Cardiac fibroblast (primary cell): Measurements from ENCODE around the gene NOP14.
"Not testable (repeated sequence)": the region's sequence is repeated elsewhere in the genome, so short reads cannot be mapped to it uniquely, and the experiment has no call there.

Experiments
- DNase-seq, 2 donors: peaks; one replicate each; pipeline versions ENCODE4 v3.0.0 to v3.0.0-alpha.2; 2010; ENCODE audit warnings: low read depth in 2 of 2
- H3K4me3 ChIP-seq, 2 donors: replicated peaks in 1 of 2; 1 replicate in 1 of 2; 2 replicates in 1 of 2; pipeline ENCODE4 v1.5.1; 2011; ENCODE audit warnings: low read depth in 2 of 2, low read length in 2 of 2, mild to moderate bottlenecking in 2 of 2, moderate library complexity in 1 of 2
- CTCF ChIP-seq: IDR thresholded peaks from one replicate; pipeline ENCODE4 v1.5.1; 2011; ENCODE audit warnings: low read depth, mild to moderate bottlenecking, low read length, inconsistent platforms

Gene NOP14

DNA sequence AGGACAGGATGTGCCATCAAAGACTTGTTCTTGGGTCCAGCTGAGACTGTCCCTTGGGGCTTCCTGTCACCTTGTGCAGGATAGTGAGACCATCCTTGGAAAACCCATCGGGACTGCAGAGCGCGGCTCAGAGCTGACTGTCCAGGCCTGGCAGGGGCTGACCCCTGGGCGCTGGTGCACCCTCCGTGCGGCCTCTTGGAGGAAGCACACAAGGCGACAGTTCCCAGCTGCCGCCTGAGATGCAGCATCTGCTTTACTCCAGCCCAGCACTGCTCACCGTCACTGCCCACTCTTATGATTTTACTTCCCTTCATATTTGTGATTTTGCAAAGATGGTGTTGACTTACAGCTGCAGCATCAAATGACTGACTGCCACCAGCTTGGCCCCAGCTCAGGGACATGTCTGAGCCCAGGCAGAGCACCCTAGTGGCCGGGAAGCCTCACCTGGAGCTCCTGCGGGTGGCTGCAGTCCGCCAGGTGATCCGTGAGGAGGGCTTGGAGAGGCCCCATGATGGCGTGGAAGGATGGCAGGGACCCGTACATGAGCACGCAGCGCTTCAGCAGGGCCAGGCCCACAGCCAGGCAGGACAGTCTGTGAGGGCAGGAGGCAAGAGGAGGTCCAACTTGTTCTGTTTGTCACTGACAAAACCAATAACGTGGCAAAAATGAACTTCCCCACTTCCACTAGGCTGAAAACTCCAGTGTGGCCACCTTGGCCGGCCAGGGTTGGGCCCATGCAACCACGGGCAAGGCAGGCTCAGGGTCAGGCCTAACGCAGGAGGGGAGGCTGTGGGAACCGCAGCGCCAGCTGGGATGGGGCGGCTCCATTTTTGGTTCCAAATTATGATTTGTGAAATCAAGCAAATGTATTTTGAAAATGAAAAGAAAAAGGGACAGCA, 21.8 kb downstream of the NOP14 start:
- DNase-seq, result no peak
- H3K4me3 ChIP-seq, result no peak overlapping the region
- no peak for TF ChIP-seq CTCF

DNA sequence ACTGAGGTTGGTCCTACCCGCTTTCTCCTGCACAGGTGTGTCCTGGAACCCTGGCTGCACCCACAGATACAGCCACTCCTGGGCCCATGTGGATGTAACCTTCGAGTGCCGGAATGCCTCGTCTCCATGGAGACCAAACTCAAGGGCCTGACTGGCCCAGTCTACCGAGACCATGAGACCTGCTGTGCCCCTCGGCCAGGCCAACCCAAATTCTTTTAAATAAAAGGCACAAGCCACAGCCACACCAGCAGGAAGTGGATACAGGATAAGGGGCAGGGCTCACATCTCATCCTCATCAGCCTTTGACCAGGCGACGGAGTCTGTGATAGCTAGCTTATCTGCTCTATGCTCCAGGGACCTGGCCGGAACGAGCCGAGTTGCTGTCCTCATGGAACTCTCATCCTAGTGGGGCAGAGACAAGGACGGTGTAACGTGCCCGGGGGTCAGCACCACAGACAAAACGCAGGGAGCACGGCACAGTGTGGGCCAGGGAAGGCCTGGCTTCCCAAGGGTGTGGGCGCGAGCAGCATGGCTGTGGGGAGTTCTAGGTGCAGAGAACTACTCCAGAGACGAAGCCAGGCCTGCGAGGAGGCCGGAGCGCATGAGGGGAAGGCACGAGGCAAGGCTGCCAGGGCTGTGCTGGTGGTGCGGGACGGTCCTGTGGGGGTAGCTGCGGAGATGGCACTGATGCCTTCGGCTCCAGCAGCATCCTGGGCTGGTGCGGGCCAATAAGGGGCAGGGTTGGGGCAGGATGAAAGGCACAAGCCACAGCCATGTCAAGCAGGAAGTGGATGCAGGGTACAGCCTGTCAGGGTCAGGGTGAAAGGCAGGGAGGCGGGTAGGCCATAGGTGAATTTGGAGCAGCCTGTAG, 22.7 kb downstream of the NOP14 start:
- no peak for DNase-seq
- no peak for TF ChIP-seq CTCF
- no peak overlapping the region for H3K4me3 ChIP-seq

- no peak for TF ChIP-seq CTCF
- H3K4me3 ChIP-seq, result no peak overlapping the region
- no peak for DNase-seq
These were observed 23.6 kb downstream of the NOP14 start for GRCh38 chr4:2939383-2940243.

- TF ChIP-seq CTCF, result no peak
- DNase-seq, result no peak
- no peak overlapping the region for H3K4me3 ChIP-seq
These were observed 24.3 kb downstream of the NOP14 start for GRCh38 chr4:2938906-2939305.

- not testable (repeated sequence) for DNase-seq
These were observed 24.8 kb downstream of the NOP14 start for GRCh38 chr4:2938411-2938810.

GRCh38 chr4:2937986-2938385, 25.2 kb downstream of the NOP14 start:
- DNase-seq, result no peak
- TF ChIP-seq CTCF, result no peak
- H3K4me3 ChIP-seq, result no peak overlapping the region

More at GRCh38 chr4:2938411-2938810, 24.8 kb downstream of the NOP14 start:
- not testable (repeated sequence) for H3K4me3 ChIP-seq
